ENCODE data around the gene BRD7. TPM values are rescaled to one million over a fixed set of nuclear protein-coding genes. Genes with fewer than 3 reads are reported as not detected.

Gene BRD7
- 100 to 1,000 TPM in 1 of 2 experiments, 10 to 100 TPM in 1; 87.9 to 103 TPM for total RNA-seq

DNA sequence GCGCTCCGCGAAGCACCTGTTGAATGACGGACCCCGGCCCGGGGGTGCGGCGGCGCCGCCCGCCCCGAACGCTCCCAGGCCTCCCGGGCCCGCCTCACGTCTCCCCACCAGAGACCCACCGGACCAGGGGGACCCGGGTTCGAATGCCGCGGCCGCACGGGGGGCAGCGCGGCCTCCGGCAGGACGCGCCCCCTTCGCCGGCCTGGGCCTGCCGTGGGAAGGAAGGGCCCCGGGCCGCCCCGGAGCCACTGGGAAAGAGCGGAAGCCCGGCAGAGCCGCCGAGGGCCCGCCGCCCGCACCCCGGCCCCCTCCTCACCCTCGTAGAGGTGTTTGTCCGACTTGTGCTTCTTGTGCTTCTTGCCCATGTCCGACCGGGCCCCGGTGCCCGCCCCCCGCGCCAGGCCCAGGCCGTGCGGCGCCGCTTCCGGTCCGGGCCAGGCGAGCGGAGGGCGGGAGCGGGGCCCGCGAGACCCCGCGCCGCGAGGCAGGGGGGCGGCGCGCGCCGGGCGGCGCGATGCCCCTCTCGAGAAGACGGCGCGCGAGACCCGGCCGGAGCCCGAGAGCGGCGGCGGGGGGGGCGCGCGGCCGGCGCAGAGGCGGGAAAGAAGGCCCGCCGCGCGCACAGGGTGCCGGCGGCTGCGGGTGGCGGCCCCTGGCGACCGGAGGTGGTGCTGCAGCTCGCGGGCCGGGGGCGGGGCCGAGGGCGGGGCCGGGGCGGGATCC, at the start of gene BRD7:
Gene BRD7 (minus strand): TSS at position 579 of the 723 bp plus-strand sequence. CDS start 214 bp downstream, at position 365.
- Mint-ChIP-seq H3K4me3 (peak within 1 kb of the TSS; percentile 89), H3K36me3 (peaks cover 27% of the 10 kb centered on the region), H3K27me3 (no peaks in the 10 kb centered on the region), H3K27ac (peak within 1 kb of the TSS; percentile 80), H3K9me3 (no peaks in the 10 kb centered on the region), H3K4me1 (ENCODE audit: low read depth) (peaks cover 45% of the 10 kb centered on the region)
- CTCF ChIA-PET: interaction anchor here (1.2 to 4.7 kb wide), 14 partner anchors 8 to 438 kb away, joined by 3 to 40 read pairs (median 8); partner anchors contain the start of gene CNEP1R1
- POLR2A ChIA-PET: interaction anchor here (1.1 kb wide), 1 partner anchor 30 kb away, joined by 5 read pairs; no protein-coding TSS in a partner anchor
- intact Hi-C loops (cut with micrococcal nuclease): loop anchor here (2.0 to 5.0 kb wide), 7 partner anchors 139 to 439 kb away; partner anchors contain the start of genes CNEP1R1, HEATR3 and NKD1
- DNase-seq: peak; percentile 80

DNA sequence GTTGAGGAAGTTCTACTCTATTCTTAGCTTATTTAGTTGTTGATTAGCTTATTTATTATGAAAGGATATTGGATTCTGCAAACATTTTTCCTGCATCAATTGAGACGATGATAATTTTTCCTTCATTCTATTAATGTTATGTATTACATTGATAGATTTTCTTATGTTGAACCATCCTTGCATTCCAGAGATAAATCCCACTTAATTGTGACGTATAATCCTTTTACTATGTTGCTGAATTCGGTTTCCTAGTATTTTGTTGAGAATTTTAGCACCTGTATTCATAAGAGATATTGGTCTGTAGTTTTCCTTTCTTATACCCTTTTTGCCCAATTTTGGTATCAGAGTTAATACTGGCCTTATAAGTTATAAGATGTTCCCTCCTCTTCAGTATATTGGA, 47.6 kb upstream of the BRD7 start:
- H3K27me3 Mint-ChIP-seq: peaks cover 7% of the 10 kb centered on the region
- H3K4me1 Mint-ChIP-seq (ENCODE audit: low read depth): no peaks in the 10 kb centered on the region
- no peak for DNase-seq
- ChIA-PET POLR2A (no interaction called here), CTCF (no interaction called here)
- intact Hi-C loops (cut with micrococcal nuclease): no loop called here
- peaks cover 19% of the 10 kb centered on the region for H3K36me3 Mint-ChIP-seq
- H3K4me3 Mint-ChIP-seq: no peak overlapping the region
- H3K27ac Mint-ChIP-seq: no peak overlapping the region
- peaks cover 35% of the 10 kb centered on the region for H3K9me3 Mint-ChIP-seq

DNA sequence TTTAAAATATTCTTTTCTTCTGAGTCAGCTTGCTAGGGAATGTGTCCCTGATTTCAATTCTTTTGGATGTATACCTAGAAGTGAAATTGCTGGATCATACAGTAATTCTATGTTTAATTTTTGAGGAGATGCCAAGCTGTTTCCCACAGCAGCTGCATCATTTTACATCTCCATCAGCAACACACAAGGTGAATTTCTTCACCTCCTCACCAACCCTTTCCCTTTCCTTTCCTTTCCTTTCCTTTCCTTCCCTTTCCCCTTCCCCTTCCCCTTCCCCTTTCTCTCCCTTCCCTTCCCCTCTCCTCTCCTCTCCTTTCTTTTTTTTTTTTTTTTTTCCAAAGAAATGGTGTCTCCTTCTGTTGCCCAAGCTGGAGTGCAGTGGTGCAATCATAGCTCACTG, 45.4 kb upstream of the BRD7 start:
- intact Hi-C loops (cut with micrococcal nuclease): no loop called here
- no peak for DNase-seq
- H3K27me3 Mint-ChIP-seq: peaks cover 4% of the 10 kb centered on the region
- no peak overlapping the region for H3K27ac Mint-ChIP-seq
- CTCF ChIA-PET: no interaction called here
- H3K4me3 Mint-ChIP-seq: no peak overlapping the region
- H3K9me3 Mint-ChIP-seq: peaks cover 26% of the 10 kb centered on the region
- H3K36me3 Mint-ChIP-seq: peaks cover 9% of the 10 kb centered on the region
- H3K4me1 Mint-ChIP-seq (ENCODE audit: low read depth): no peaks in the 10 kb centered on the region
- POLR2A ChIA-PET: no interaction called here

DNA sequence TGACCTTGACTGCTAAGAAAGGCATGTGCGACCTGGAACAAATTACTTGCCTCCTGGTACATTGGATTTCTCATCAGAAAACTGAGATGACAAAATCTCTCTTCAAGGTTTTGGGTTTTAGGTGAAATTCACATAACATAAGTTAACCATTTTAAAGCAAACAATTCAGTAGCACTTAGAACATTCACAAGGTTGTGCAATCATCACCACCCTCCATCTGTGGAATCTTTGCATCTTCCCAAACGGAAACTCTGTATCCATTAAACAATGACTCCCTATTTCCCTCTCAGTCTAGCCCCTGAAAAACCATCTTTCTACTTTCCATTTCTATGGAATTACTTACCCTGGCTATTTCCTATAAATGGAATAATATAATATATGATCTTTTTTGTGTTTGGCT, 42.2 kb upstream of the BRD7 start:
- peaks cover 3% of the 10 kb centered on the region for H3K36me3 Mint-ChIP-seq
- CTCF ChIA-PET: no interaction called here
- H3K27me3 Mint-ChIP-seq: peaks cover 4% of the 10 kb centered on the region
- no peak for DNase-seq
- intact Hi-C loops (cut with micrococcal nuclease): no loop called here
- H3K4me3 Mint-ChIP-seq: no peak overlapping the region
- H3K27ac Mint-ChIP-seq: no peak overlapping the region
- H3K4me1 Mint-ChIP-seq (ENCODE audit: low read depth): no peaks in the 10 kb centered on the region
- POLR2A ChIA-PET: no interaction called here
- peaks cover 10% of the 10 kb centered on the region for H3K9me3 Mint-ChIP-seq

DNA sequence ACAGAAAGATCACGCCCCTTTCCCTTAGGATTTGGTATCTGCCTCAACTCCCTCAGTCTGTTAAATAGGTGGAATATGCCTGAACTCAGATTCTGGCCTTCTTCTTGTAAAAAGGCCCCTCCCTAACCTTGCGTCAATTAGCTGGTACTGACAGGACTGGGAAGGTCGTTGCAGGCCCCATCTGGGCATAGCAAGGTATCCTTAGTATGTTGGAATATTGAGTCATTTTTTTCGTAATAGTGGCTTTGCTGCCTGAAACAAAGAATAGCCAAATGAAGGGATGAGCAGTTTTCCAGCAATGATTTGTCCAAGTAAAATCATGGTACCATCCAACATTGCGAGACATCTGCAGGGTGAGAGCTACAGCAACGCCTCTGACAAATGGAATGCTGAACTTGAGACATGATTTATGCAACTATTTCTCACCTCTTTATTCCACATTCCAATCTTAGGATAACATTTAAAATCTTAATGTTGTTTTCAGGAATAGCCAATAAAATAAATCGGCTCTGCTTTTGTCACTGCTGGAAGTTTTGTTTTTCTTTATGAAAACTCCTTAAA, 39.3 kb upstream of the BRD7 start:
- intact Hi-C loops (cut with micrococcal nuclease): no loop called here
- Mint-ChIP-seq H3K36me3 (no peaks in the 10 kb centered on the region), H3K4me3 (no peak overlapping the region), H3K27me3 (no peaks in the 10 kb centered on the region), H3K9me3 (peaks cover 6% of the 10 kb centered on the region), H3K27ac (no peak overlapping the region), H3K4me1 (ENCODE audit: low read depth) (no peaks in the 10 kb centered on the region)
- POLR2A ChIA-PET: no interaction called here
- CTCF ChIA-PET: no interaction called here
- no peak for DNase-seq

DNA sequence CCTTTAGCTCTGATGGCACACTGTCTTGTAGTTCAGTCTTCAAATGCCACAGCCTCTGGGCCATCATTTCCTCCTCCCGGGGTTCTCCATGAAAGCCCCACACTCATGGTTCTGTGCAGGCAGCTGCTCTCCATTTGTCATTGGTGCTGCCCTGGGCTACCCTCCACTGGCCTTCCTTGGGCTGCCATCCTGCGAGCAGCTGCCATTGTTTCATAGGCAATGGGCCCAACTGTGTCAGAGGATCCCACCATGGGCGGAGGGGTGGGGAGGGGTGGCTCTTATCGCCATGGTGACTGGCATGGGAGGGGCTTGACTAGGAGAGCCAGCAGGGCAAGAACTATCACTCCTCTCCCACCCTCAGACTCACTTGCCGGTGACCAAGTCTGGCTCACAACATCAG, 38.6 kb upstream of the BRD7 start:
- Mint-ChIP-seq H3K4me3 (no peak overlapping the region), H3K27me3 (no peaks in the 10 kb centered on the region), H3K27ac (no peak overlapping the region), H3K9me3 (peaks cover 6% of the 10 kb centered on the region), H3K4me1 (ENCODE audit: low read depth) (no peaks in the 10 kb centered on the region), H3K36me3 (no peaks in the 10 kb centered on the region)
- POLR2A ChIA-PET: no interaction called here
- intact Hi-C loops (cut with micrococcal nuclease): no loop called here
- CTCF ChIA-PET: no interaction called here
- no peak for DNase-seq

DNA sequence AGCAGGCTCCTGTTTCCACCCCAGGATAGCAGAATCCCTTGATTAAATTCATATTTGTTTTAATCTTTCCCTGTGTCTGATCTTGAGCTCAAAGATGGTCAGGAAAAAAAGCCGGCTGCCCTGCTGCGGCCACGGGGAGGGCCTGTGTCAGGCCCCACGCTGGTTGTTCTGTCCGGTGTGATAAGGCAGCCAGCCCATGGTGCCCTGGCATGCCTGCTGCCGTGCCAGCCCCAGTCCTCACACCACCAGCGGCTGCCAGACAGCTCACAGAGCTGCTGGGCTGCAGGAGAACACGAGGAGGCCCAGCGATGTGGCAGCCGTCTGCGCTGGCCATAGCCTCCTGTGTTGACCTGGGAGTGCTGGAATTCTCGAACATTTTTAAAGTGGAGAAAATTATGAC, 34.7 kb upstream of the BRD7 start:
- CTCF ChIA-PET: no interaction called here
- no peak for DNase-seq
- Mint-ChIP-seq H3K27ac (no peak overlapping the region), H3K27me3 (no peaks in the 10 kb centered on the region), H3K36me3 (no peaks in the 10 kb centered on the region), H3K4me3 (no peak overlapping the region), H3K4me1 (ENCODE audit: low read depth) (no peaks in the 10 kb centered on the region), H3K9me3 (no peaks in the 10 kb centered on the region)
- POLR2A ChIA-PET: no interaction called here
- intact Hi-C loops (cut with micrococcal nuclease): no loop called here

DNA sequence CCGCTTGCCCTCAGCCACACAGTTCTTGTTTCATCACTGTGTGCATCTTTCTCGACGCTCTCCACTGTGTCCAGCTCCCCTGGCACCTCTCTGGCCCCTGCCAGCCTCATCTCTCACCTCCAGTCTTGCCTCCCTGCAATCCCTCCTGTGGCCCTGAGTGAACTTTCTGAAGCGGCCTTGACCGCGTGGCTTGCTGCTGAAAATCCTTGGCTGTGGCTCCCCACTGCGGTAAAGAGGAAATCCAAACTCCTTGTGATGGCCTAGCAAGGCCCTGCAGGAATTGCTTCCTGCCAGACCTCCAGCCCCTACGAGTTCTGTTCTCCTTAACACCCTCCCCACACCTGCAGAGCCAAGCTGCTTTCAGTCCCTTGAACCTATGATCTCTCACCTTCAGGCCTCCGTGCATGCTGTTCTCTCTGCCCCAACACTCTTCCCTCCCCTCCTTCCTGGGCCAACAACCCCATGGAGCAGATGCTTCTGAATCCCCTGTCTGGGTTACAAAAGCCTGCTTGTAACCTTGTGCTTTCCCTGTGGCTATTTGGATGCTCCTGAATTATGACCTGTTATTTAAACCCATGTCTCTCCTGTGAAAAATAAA, 33.6 kb upstream of the BRD7 start:
- no peak overlapping the region for H3K4me3 Mint-ChIP-seq
- no peaks in the 10 kb centered on the region for H3K4me1 Mint-ChIP-seq (ENCODE audit: low read depth)
- ChIA-PET CTCF (no interaction called here), POLR2A (no interaction called here)
- H3K27me3 Mint-ChIP-seq: no peaks in the 10 kb centered on the region
- no peaks in the 10 kb centered on the region for H3K9me3 Mint-ChIP-seq
- no peaks in the 10 kb centered on the region for H3K36me3 Mint-ChIP-seq
- H3K27ac Mint-ChIP-seq: no peak overlapping the region
- no peak for DNase-seq
- intact Hi-C loops (cut with micrococcal nuclease): no loop called here

DNA sequence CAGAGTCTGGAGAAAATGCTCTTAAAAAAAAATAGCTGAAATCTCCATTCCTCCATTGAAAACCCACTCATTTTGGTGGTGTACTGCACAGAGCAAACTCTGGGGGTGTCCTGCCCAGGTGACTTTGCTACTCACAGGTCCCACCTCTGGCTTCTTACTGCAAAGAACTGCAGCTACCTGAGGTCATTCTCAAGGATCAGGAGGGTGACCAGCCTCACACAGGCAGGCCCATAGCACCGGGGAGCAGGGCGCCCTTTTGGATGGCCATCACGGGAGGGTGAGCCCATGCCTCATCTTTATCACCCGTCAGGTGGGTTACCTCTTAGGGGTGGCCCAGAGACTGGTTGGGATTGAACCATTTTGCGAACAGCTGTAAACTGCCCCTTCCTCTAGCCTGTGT, 32.6 kb upstream of the BRD7 start:
- ChIA-PET POLR2A (no interaction called here), CTCF (no interaction called here)
- intact Hi-C loops (cut with micrococcal nuclease): no loop called here
- no peak overlapping the region for H3K27ac Mint-ChIP-seq
- no peaks in the 10 kb centered on the region for H3K9me3 Mint-ChIP-seq
- no peak overlapping the region for H3K4me3 Mint-ChIP-seq
- no peaks in the 10 kb centered on the region for H3K36me3 Mint-ChIP-seq
- DNase-seq: no peak
- no peaks in the 10 kb centered on the region for H3K27me3 Mint-ChIP-seq
- H3K4me1 Mint-ChIP-seq (ENCODE audit: low read depth): peaks cover 8% of the 10 kb centered on the region

DNA sequence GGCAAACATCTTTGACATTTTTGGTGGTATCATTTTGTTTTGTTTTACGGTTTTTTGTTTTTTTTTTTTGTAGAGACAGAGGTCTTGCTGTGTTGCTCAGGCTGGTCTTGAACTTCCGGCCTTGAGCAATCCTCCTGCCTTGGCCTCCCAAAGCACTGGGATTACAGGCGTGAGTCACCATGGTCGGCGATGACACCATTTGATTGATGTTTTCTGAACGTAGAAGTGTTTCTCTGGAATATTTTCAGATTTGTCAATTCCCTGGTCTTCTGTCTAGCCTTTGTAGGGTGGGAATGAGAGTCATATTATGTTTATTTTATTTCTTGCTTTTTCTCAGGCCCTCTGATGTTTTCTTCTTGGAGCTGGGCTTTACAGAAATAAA, 32.2 kb upstream of the BRD7 start:
- POLR2A ChIA-PET: no interaction called here
- no peak for DNase-seq
- Mint-ChIP-seq H3K9me3 (no peaks in the 10 kb centered on the region), H3K36me3 (no peaks in the 10 kb centered on the region), H3K4me3 (no peak overlapping the region), H3K4me1 (ENCODE audit: low read depth) (peaks cover 12% of the 10 kb centered on the region), H3K27me3 (no peaks in the 10 kb centered on the region), H3K27ac (no peak overlapping the region)
- intact Hi-C loops (cut with micrococcal nuclease): no loop called here
- CTCF ChIA-PET: no interaction called here

DNA sequence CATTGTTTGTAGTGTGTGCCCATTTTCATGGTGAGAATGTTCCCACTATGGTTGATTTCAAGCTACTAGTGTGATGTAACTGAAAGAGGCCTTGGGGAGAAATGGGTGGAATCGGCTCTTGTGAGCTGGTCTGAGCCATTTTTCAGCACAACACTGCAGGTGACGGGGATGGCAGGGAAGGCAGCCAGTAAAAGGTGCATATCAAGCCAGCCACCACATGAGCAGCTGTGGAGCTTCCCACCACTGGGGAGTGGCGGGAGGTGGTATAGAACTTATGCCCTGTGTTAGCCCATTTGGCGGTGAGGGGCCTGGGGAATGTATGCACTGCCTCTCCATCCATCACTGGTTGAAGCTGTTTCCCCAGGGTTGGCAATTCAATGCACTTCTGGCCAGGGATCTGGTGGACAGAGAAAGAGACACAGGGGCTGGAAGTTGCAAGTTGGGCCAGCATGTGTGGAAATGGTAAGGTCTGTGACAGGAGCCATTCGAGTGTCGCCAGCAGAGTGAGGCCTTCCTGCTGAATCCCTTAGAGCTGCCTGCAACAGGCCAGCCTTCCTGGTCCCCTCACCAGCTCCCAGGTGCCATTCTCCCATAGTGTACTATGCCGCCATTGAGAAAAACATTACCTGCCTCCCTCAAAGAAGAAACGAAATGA, 31.7 kb upstream of the BRD7 start:
- Mint-ChIP-seq H3K9me3 (no peaks in the 10 kb centered on the region), H3K27ac (no peak overlapping the region), H3K4me3 (no peak overlapping the region), H3K36me3 (no peaks in the 10 kb centered on the region), H3K4me1 (ENCODE audit: low read depth) (peaks cover 16% of the 10 kb centered on the region), H3K27me3 (no peaks in the 10 kb centered on the region)
- ChIA-PET CTCF (interaction anchor here (0.6 kb wide), 1 partner anchor 508 kb away, joined by 5 read pairs; no protein-coding TSS in a partner anchor), POLR2A (no interaction called here)
- intact Hi-C loops (cut with micrococcal nuclease): no loop called here
- no peak for DNase-seq

DNA sequence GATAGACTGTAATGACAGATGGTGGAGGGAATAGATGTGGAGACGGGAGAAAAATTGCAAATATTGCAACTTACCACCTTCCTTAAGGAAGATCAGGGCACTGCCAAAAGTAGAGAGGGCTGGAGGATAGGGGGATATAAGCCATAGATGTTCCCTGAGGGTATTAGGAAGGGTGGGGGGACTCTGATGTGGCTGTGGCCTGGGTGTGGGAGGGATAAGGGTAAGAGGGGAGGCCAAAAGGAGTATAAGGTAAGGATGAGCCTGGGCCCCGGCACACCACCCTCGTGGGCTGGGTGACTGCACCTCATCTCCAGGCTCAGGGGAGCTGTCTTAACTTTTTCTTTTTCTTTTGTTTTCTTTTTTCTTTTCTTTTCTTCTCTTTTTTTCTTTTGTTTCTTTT, 30.6 kb upstream of the BRD7 start:
- H3K4me3 Mint-ChIP-seq: no peak overlapping the region
- H3K27ac Mint-ChIP-seq: no peak overlapping the region
- ChIA-PET POLR2A (no interaction called here), CTCF (no interaction called here)
- peaks cover 21% of the 10 kb centered on the region for H3K4me1 Mint-ChIP-seq (ENCODE audit: low read depth)
- intact Hi-C loops (cut with micrococcal nuclease): no loop called here
- DNase-seq: no peak
- H3K27me3 Mint-ChIP-seq: no peaks in the 10 kb centered on the region
- H3K36me3 Mint-ChIP-seq: no peaks in the 10 kb centered on the region
- no peaks in the 10 kb centered on the region for H3K9me3 Mint-ChIP-seq
